Small intestine (tissue), 7 donors: Measurements from ENCODE around the gene EIF2S2. TPM values are rescaled to one million over a fixed set of nuclear protein-coding genes. Genes with fewer than 3 reads are reported as not detected.
A peak's percentile ranks its signal among the peaks of the same experiment; 100 is the strongest.

Experiments
- DNase-seq, 2 donors: peaks; one replicate each; pipeline versions ENCODE4 v3.0.0 to v3.0.0-alpha.2; 2013
- FAIRE-seq: peaks from 2 replicates; lab custom pipeline; 2012; peaks lifted over from hg19 to GRCh38; lab: Jason Lieb, UNC
- H3K27ac ChIP-seq, 3 donors: one replicate each; pipeline ENCODE4 v1.5.1; 2013; ENCODE audit warnings: low read length in 2 of 3, mild to moderate bottlenecking in 2 of 3, control low read depth in 1 of 3, inconsistent platforms in 1 of 3, low read depth in 1 of 3, moderate library complexity in 1 of 3
- H3K27me3 ChIP-seq, 3 donors: one replicate each; pipeline ENCODE4 v1.6.1; 2013; ENCODE audit warnings: low read length in 3 of 3, inconsistent platforms in 1 of 3; ENCODE audit not compliant: control insufficient read depth in 3 of 3, insufficient read depth in 3 of 3
- H3K36me3 ChIP-seq, 3 donors: one replicate each; pipeline ENCODE4 v1.6.1; 2013; ENCODE audit warnings: low read length in 3 of 3, inconsistent platforms in 1 of 3, low read depth in 1 of 3, mild to moderate bottlenecking in 1 of 3, moderate library complexity in 1 of 3; ENCODE audit not compliant: control insufficient read depth in 3 of 3, insufficient read depth in 2 of 3
- H3K4me1 ChIP-seq, 3 donors: one replicate each; pipeline ENCODE4 v1.6.1; 2013; ENCODE audit warnings: low read length in 2 of 3, inconsistent platforms in 1 of 3, low read depth in 1 of 3, mild to moderate bottlenecking in 1 of 3, moderate library complexity in 1 of 3; ENCODE audit not compliant: control insufficient read depth in 3 of 3, insufficient read depth in 2 of 3
- H3K4me3 ChIP-seq, 3 donors: one replicate each; pipeline ENCODE4 v1.5.1; 2013; ENCODE audit warnings: low read length in 3 of 3, control low read depth in 1 of 3, inconsistent platforms in 1 of 3, low read depth in 1 of 3, mild to moderate bottlenecking in 1 of 3, moderate library complexity in 1 of 3
- H3K9me3 ChIP-seq, 2 donors: one replicate each; pipeline ENCODE4 v1.6.1; 2013; ENCODE audit warnings: low read depth in 1 of 2, low read length in 1 of 2; ENCODE audit not compliant: control insufficient read depth in 2 of 2, insufficient read depth in 1 of 2
- WGBS, 3 donors: extraction: QIAGEN DNeasy Blood & Tissue Kit; methylation state at CpG; one replicate each; pipeline ENCODE4 v1.1.7; 2013; 5-methylcytosine and 5-hydroxymethylcytosine counted together
- polyA plus RNA-seq, 4 donors: library from polyadenylated mRNA; stranded (reverse) in 3 of 4; unstranded in 1 of 4; fragments of 200-250 nt in 3 of 4; fragments of 120-200 nt in 1 of 4; gene quantifications; one replicate each; pipeline versions ENCODE4 v1.2.1 to v1.2.3, GENCODE V29; 2013
- donor health status: healthy with polysubstance abuse.
- donor health status: control.
- donor health status: control.
- donor health status: Bipolar disorder and iron deficiency.
- donor health status: healthy.

The EIF2S2 gene
- polyA plus RNA-seq, 4 donors, result 41.4 to 93.5 (median 55.3) TPM

DNA sequence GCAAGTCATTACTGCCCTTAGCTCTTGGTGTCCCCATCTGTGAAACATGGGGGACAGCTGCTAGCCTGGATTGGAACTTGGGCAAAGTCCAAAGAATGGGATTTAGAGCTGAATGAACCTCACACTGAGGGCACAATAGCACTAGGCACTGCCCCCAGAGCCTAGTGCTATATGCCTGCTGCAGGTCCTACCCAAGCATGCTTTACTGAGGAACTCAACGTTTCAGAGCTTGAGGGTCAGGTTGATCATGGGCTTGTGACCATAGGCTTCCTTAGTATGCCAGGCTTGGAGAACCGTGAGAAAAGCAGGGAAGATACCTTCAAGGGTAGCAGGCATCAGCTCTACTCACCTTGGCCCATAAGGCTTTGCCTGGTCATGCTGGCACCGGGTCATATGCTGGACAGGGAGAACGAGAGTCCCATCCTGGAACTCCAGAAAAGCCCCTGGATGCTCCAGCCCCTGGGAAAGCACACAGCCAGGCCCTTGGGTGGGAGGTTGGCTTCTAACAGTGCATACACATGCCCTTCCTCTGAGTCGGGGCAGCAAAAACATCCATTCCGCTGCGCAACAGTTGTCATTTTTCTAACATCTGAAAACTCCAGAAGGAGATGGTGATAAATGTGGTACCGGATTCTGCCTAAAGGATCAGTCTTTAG lies 29.7 kb downstream of the EIF2S2 start:
- no peaks in the 10 kb centered on the region for H3K4me1 ChIP-seq
- H3K36me3 ChIP-seq, result peaks cover 0 to 67% (median 19%) of the 10 kb centered on the region in 3 donors
- no peaks in the 10 kb centered on the region for H3K27me3 ChIP-seq
- H3K9me3 ChIP-seq, result no peaks in the 10 kb centered on the region
- 86 to 92% (median 91%) methylated on average over 8 of the region's 8 CpGs for WGBS, 3 donors
- DNase-seq (peak in 1 of 2 donors; percentile 20), FAIRE-seq (no peak)
- no peak overlapping the region for H3K4me3 ChIP-seq
- H3K27ac ChIP-seq, result no peak overlapping the region

DNA sequence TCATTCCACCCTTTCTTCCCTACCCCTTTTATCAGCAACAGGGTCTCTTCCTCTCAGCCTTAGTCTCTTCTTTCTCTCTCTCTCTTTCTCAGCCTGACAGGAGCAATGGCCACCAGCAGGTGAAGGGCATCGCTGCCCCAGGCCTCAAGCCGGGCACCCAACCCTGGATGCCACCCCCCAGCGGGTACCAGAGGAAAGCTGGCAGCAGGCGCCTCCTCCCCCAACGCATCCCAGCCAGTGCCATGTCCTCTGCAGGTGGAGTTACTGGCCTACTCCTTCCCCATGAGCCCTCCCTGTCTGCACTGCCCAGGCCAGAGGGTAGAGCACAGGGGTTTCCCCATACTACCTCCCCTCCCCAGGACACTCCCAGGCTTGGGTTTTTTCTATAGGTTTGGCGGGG lies 32.2 kb downstream of the EIF2S2 start:
- H3K4me1 ChIP-seq, result no peaks in the 10 kb centered on the region
- peaks cover 0 to 81% (median 15%) of the 10 kb centered on the region in 3 donors for H3K36me3 ChIP-seq
- WGBS, 3 donors, result 97 to 100% (median 98%) methylated on average over 6 of the region's 6 CpGs
- H3K27ac ChIP-seq, result no peak overlapping the region
- H3K4me3 ChIP-seq, result no peak overlapping the region
- no peak for DNase-seq
- FAIRE-seq, result no peak
- H3K27me3 ChIP-seq, result no peaks in the 10 kb centered on the region
- H3K9me3 ChIP-seq, result no peaks in the 10 kb centered on the region

DNA sequence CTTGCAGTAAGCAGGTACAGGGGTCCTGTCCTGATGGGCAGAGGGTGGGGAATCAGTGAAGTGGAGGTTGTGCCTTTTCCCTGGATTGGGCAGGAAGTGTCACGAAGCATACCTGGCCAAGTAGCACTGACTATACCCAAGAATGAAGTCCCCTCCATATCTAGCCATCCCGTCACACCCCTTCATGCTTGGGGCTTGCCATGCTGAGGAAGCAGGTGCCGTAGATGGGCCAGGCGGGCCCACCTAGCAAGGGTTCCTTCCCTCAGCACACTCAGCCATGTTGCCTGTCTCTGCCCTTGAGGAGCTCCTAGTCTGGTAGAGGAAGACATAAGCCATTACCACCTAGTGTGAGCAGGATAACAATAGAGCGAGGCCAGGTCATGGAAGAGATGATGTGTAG lies 33.5 kb downstream of the EIF2S2 start:
- no peak for FAIRE-seq

GRCh38 chr20:34076952-34077351 lies 35.1 kb downstream of the EIF2S2 start:
- DNase-seq (no peak), FAIRE-seq (no peak)
- H3K9me3 ChIP-seq, result no peaks in the 10 kb centered on the region
- no peaks in the 10 kb centered on the region for H3K4me1 ChIP-seq
- WGBS, 3 donors, result 91 to 98% (median 95%) methylated on average over 17 to 20 of the region's 20 CpGs
- no peak overlapping the region for H3K4me3 ChIP-seq
- peaks cover 0 to 87% (median 23%) of the 10 kb centered on the region in 3 donors for H3K36me3 ChIP-seq
- no peak overlapping the region for H3K27ac ChIP-seq
- no peaks in the 10 kb centered on the region for H3K27me3 ChIP-seq

More for the DNA sequence above, 33.5 kb downstream of the EIF2S2 start:
- Histone ChIP-seq H3K4me3 (no peak overlapping the region), H3K27me3 (no peaks in the 10 kb centered on the region), H3K9me3 (no peaks in the 10 kb centered on the region), H3K4me1 (no peaks in the 10 kb centered on the region), H3K27ac (no peak overlapping the region), H3K36me3 (peaks cover 0 to 88% (median 25%) of the 10 kb centered on the region in 3 donors)
- WGBS, 3 donors, result 97 to 100% (median 99%) methylated on average over 5 of the region's 5 CpGs
- DNase-seq, result no peak

DNA sequence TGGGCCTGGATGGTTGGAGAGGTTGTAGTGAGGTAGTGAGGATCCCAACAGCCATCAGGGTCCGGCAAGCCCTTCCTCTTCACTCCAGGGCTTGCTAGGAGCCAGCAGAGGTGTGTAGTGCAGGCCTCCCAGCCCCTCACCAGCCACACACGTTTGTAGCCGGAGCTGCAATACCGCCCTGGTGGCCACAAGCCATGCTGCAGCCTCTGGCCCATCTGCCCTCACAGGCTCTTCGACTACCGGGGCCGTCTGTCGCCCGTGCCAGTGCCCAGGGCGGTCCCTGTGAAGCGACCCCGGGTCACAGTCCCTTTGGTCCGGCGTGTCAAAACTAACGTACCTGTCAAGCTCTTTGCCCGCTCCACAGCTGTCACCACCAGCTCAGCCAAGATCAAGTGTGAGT lies 36.4 kb downstream of the EIF2S2 start:
- Histone ChIP-seq H3K27me3 (no peaks in the 10 kb centered on the region), H3K4me3 (no peak overlapping the region), H3K27ac (no peak overlapping the region), H3K9me3 (no peaks in the 10 kb centered on the region), H3K4me1 (no peaks in the 10 kb centered on the region), H3K36me3 (peaks cover 3 to 77% (median 23%) of the 10 kb centered on the region in 3 donors)
- FAIRE-seq, result no peak
- no peak for DNase-seq
- 89 to 92% (median 92%) methylated on average over 16 of the region's 16 CpGs for WGBS, 3 donors

DNA sequence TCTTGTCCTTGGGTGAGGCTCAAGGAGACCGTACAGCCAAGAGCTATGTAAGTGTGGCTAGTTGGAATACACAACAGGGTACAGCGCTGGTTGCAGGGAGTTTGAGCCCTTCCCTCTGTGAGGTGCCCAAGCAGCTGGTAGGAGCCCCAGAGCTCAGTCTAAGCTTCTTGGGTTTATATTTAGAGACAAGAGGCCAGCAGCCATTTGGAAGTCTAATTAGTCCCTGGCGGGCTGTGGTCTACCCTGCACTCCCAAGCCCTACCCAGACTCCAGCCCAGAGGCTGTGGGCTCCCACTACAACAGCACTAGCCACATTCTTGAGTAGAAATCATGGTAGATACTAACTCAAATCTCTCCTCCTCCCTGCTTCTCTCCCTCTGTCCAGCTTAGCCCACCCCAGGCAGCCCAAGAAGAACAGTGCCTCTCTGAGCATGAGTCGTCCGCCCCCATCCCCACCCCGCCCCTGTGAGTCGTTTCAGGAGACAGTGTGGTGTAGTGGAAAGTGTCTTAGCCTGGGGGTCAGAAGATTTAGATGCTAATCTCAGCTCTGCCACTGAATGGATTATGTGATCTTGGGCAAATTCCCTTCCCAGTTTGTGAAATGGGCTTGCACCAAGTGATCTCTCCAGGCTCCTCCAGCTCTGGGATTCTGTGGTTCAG lies 37.8 kb downstream of the EIF2S2 start:
- Histone ChIP-seq H3K27me3 (no peaks in the 10 kb centered on the region), H3K4me3 (no peak overlapping the region), H3K4me1 (no peaks in the 10 kb centered on the region), H3K27ac (no peak overlapping the region), H3K9me3 (no peaks in the 10 kb centered on the region), H3K36me3 (peaks cover 3 to 66% (median 18%) of the 10 kb centered on the region in 3 donors)
- no peak for FAIRE-seq
- DNase-seq, result no peak
- WGBS, 3 donors, result 82 to 86% (median 82%) methylated on average over 7 of the region's 7 CpGs

GRCh38 chr20:34072778-34073177 lies 39.3 kb downstream of the EIF2S2 start:
- DNase-seq (no peak), FAIRE-seq (no peak)
- peaks cover 3 to 52% (median 15%) of the 10 kb centered on the region in 3 donors for H3K36me3 ChIP-seq
- no peak overlapping the region for H3K27ac ChIP-seq
- no peaks in the 10 kb centered on the region for H3K9me3 ChIP-seq
- no peak overlapping the region for H3K4me3 ChIP-seq
- H3K4me1 ChIP-seq, result no peaks in the 10 kb centered on the region
- H3K27me3 ChIP-seq, result no peaks in the 10 kb centered on the region
- WGBS, 3 donors, result 87 to 96% (median 93%) methylated on average over 1 of the region's 1 CpG

GRCh38 chr20:34072076-34072475 lies 40.0 kb downstream of the EIF2S2 start:
- DNase-seq (no peak), FAIRE-seq (no peak)
- Histone ChIP-seq H3K27me3 (no peaks in the 10 kb centered on the region), H3K27ac (no peak overlapping the region), H3K9me3 (no peaks in the 10 kb centered on the region), H3K36me3 (peaks cover 3 to 46% (median 15%) of the 10 kb centered on the region in 3 donors), H3K4me3 (no peak overlapping the region), H3K4me1 (no peaks in the 10 kb centered on the region)
- 91 to 93% (median 91%) methylated on average over 8 of the region's 8 CpGs for WGBS, 3 donors
